Testis (tissue), 2 donors: ENCODE measurements around the gene SART3.

Source experiments
- CTCF ChIP-seq, 3 experiments: fragments of 450-650 bp in 2 of 3; fragments of 200-600 bp in 1 of 3; sonication (generic) in 1 of 3; IDR thresholded peaks; one replicate each; pipeline ENCODE4 v1.5.1; 2016 to 2019; ENCODE audit warnings: antibody characterized with exemption in 3 of 3, mild to moderate bottlenecking in 2 of 3, moderate library complexity in 1 of 3
- POLR2A ChIP-seq: fragments of 450-650 bp; IDR thresholded peaks from one replicate; pipeline ENCODE4 v1.6.1; 2017; ENCODE audit warnings: antibody characterized with exemption, mild to moderate bottlenecking, moderate library complexity

- TF ChIP-seq POLR2A (no peak), CTCF (IDR thresholded peaks at IDR 0.05) (no peak)
These were observed 43.4 kb upstream of the SART3 start for GRCh38 chr12:108604208-108604941.
